ENCODE results near the gene MAPRE3.

Gene MAPRE3

GRCh38 chr2:27059141-27059820 is 88.8 kb downstream of the MAPRE3 start:
- TF ChIP-seq GATA2 (IDR thresholded peaks at IDR 0.05; ENCODE audit: low read depth, low read length) = no peak
- no peak for TF ChIP-seq GATA3 (IDR thresholded peaks at IDR 0.05; ENCODE audit: low read depth, low read length)

GRCh38 chr2:27060323-27060722 is 89.9 kb downstream of the MAPRE3 start:
- TF ChIP-seq GATA2 (IDR thresholded peaks at IDR 0.05; ENCODE audit: low read depth, low read length) = no peak
- TF ChIP-seq GATA3 (IDR thresholded peaks at IDR 0.05; ENCODE audit: low read depth, low read length) = no peak

GRCh38 chr2:27065128-27065527 is 94.7 kb downstream of the MAPRE3 start:
- TF ChIP-seq GATA3 (IDR thresholded peaks at IDR 0.05; ENCODE audit: low read depth, low read length) = no peak
- TF ChIP-seq GATA2 (IDR thresholded peaks at IDR 0.05; ENCODE audit: low read depth, low read length) = no peak

- no peak for TF ChIP-seq GATA2 (IDR thresholded peaks at IDR 0.05; ENCODE audit: low read depth, low read length)
- no peak for TF ChIP-seq GATA3 (IDR thresholded peaks at IDR 0.05; ENCODE audit: low read depth, low read length)
Observed at GRCh38 chr2:27067385-27067784, 96.9 kb downstream of the MAPRE3 start.

- TF ChIP-seq GATA3 (IDR thresholded peaks at IDR 0.05; ENCODE audit: low read depth, low read length) = no peak
- no peak for TF ChIP-seq GATA2 (IDR thresholded peaks at IDR 0.05; ENCODE audit: low read depth, low read length)
Observed at GRCh38 chr2:27069436-27069835, 99.0 kb downstream of the MAPRE3 start.

- TF ChIP-seq GATA3 (IDR thresholded peaks at IDR 0.05; ENCODE audit: low read depth, low read length) (no peak), GATA2 (IDR thresholded peaks at IDR 0.05; ENCODE audit: low read depth, low read length) (no peak)
Observed at GRCh38 chr2:27069961-27070618, 99.7 kb downstream of the MAPRE3 start.

GRCh38 chr2:27070653-27071276 is 100.3 kb downstream of the MAPRE3 start:
- no peak for TF ChIP-seq GATA2 (IDR thresholded peaks at IDR 0.05; ENCODE audit: low read depth, low read length)
- no peak for TF ChIP-seq GATA3 (IDR thresholded peaks at IDR 0.05; ENCODE audit: low read depth, low read length)

GRCh38 chr2:27071277-27071989 is 101.0 kb downstream of the MAPRE3 start, which contains the start of gene OST4:
Gene OST4, minus strand, starts transcription at chr2:27071654.
- TF ChIP-seq GATA3 (IDR thresholded peaks at IDR 0.05; ENCODE audit: low read depth, low read length) (no peak), GATA2 (IDR thresholded peaks at IDR 0.05; ENCODE audit: low read depth, low read length) (no peak)

- TF ChIP-seq GATA2 (IDR thresholded peaks at IDR 0.05; ENCODE audit: low read depth, low read length) (no peak), GATA3 (IDR thresholded peaks at IDR 0.05; ENCODE audit: low read depth, low read length) (no peak)
Observed at GRCh38 chr2:27071990-27072830, 101.8 kb downstream of the MAPRE3 start.

GRCh38 chr2:27072920-27073319 is 102.5 kb downstream of the MAPRE3 start:
- TF ChIP-seq GATA2 (IDR thresholded peaks at IDR 0.05; ENCODE audit: low read depth, low read length) (no peak), GATA3 (IDR thresholded peaks at IDR 0.05; ENCODE audit: low read depth, low read length) (no peak)

- TF ChIP-seq GATA2 (IDR thresholded peaks at IDR 0.05; ENCODE audit: low read depth, low read length) = no peak
- TF ChIP-seq GATA3 (IDR thresholded peaks at IDR 0.05; ENCODE audit: low read depth, low read length) = no peak
Observed at GRCh38 chr2:27073782-27074181, 103.3 kb downstream of the MAPRE3 start.

GRCh38 chr2:27074738-27075565 is 104.5 kb downstream of the MAPRE3 start:
- no peak for TF ChIP-seq GATA2 (IDR thresholded peaks at IDR 0.05; ENCODE audit: low read depth, low read length)
- TF ChIP-seq GATA3 (IDR thresholded peaks at IDR 0.05; ENCODE audit: low read depth, low read length) = no peak

- TF ChIP-seq GATA2 (IDR thresholded peaks at IDR 0.05; ENCODE audit: low read depth, low read length) = no peak
- TF ChIP-seq GATA3 (IDR thresholded peaks at IDR 0.05; ENCODE audit: low read depth, low read length) = no peak
Observed at GRCh38 chr2:27076323-27076722, 105.9 kb downstream of the MAPRE3 start.
